Suppressor macrophage treated with lipopolysaccharide for 1 hour (primary cell): Measurements from ENCODE around the gene UTS2.

Experiments used
- DNase-seq, 3 donors: peaks; one replicate each; pipeline ENCODE4 v3.0.0-alpha.2; 2020 to 2022

Gene UTS2

GRCh38 chr1:7852804-7853683, at the start of gene UTS2:
UTS2 (minus strand) TSS chr1:7853065; CDS start chr1:7853003, 62 bp downstream.
- DNase-seq: no peak

DNA sequence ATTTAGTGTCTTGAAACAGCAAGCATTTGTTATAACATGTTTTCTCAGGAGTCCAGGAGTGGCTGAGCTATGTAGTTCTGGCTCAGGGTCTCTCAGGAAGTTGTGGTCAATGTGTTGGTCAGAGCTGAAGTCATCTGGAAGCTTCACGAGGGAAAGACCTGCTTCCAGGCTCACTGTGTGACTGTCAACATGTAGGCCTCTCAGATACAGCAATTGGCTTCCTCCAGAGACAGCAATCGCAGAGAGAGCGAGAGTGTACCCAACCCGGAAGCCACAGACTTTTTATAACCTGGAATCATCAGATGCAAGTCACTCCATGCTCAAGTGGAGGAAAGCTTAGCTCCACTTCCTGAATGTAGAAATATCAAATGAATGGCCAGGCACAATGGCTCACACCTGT, 46.9 kb upstream of the UTS2 start:
- DNase-seq: peak in 2 of 3 donors; percentile 26 to 36

DNA sequence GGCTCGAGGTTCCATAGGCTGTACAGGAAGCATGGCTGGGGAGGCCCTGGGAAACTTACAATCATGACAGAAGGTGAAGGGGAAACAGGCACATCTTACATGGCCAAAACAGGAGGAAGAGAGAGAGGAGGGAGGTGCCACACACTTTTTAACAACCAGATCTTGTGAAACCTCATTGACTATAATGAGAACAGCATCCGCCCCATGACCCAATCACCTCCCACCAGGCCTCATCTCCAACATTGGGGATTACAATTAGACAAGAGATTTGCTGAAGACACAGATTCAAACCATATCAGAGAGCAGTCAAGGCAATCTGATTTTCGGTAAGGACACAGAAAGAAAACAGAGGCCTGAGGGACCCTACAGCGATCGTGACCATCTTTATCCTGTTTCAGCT, 46.1 kb upstream of the UTS2 start:
- DNase-seq: no peak

GRCh38 chr1:7896994-7897393, 44.1 kb upstream of the UTS2 start:
- no peak for DNase-seq

- DNase-seq: no peak
Measured at GRCh38 chr1:7893529-7894180, 40.8 kb upstream of the UTS2 start.

- DNase-seq: no peak
Measured at GRCh38 chr1:7891804-7892203, 38.9 kb upstream of the UTS2 start.

- DNase-seq: no peak
Measured at GRCh38 chr1:7890853-7891252, 38.0 kb upstream of the UTS2 start.

GRCh38 chr1:7888248-7889081, 35.6 kb upstream of the UTS2 start:
- DNase-seq: no peak

DNA sequence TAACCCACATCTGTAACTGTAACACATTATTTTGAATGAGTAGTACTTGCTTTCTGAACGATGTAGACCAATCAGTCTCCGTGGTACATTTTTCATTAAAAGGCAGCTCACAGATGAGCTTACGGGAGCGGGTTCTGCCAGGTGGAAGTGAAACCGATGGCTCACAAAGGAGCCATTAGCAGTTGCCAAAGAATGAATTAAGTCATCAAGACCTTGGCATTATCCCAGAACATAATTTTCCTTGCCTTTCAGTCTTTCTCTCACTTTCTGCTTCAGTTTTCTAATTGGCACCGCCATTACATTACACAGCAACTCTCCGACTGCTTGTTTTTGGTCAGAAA, 33.5 kb upstream of the UTS2 start:
- DNase-seq: peak; percentile 56 to 78 (median 60)

- DNase-seq: peak in 2 of 3 donors; percentile 22 to 45
Measured at GRCh38 chr1:7885513-7886404, 32.9 kb upstream of the UTS2 start.

- no peak for DNase-seq
Measured at GRCh38 chr1:7884757-7885156, 31.9 kb upstream of the UTS2 start.

GRCh38 chr1:7879228-7879627, 26.4 kb upstream of the UTS2 start:
- DNase-seq: no peak

GRCh38 chr1:7878027-7878426, 25.2 kb upstream of the UTS2 start:
- no peak for DNase-seq

DNA sequence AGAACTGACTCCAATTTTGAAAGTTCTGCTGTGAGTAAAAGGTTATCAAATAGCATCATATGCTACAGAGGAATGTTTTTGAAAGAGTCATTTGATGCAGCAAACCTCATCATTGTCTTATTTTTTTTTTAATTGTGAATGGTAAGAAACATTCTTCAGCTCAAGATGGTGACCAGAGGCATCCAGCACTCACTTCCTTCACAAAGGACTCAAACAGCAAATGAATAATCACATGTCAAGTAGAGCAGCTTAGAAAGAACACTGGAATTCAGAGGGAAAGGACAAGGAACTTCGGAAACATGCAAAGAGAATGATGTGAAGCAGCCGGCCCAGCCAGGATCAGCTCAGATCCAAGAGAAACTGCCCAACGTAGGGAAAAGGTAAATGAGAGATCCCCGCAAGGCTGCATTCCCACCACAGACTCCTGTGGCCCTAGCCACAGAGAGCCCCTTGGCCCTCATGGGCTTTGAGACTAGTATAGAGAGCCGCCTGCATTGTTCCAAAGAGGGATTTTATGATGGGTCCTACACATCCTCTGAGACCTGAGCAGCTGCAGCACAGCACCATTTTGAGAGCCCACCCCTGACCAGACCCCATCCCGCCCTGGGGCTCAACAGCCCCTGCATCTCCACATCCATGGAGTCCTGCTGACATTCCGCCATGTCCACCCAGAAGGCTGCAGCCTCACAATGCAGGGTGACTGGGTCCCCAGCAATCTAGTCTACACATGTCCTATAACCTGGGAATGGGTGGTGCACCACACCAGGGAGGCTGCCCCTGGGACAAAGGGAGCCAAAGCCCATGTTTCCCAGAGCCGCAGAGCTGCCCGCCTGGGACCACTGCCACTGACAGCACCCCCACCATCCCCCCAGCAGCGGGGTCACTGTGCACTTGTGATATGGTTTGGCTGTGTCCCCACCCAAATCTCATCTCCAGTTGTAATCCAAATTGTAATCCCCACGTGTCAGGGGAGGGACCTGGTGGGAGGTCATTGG, 21.2 kb upstream of the UTS2 start:
- no peak for DNase-seq

GRCh38 chr1:7871136-7871535, 18.3 kb upstream of the UTS2 start:
- DNase-seq: no peak

DNA sequence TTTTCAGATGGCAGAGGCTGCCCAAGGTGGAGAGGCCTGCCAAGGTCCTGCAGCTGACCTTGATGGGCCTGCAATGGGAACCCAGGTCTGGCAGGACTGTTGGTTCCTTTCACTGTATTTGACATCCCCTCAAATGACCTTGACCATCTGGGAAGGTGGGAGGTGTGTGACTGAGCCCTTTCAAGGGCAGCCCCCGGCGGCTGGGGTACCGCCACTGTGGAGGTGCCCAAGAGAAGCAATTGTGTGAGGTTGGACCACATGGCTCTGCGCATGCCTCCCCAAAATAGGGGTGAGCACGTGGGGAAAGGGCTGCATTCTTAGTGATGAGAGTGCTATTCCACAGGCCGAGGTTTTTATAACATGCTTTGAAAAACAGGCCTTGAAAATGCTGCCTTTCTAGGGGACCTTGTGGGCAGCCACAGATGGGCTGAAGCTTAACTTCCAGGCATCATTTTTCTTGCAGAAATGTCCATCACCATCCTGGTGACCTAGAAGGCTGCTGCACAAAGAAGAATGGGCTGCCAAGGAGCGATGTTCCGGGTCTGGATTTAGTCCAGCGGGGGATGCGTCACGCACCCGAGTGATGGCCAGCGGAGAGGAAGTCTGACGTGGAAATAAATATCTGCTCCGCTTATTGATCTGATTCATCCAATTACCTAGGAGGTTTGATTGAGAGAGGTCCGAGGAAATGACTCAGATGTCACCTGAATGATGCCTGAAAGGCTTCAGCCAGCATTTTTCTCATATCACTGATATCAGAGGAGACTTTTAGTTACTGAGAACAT, 16.5 kb upstream of the UTS2 start:
- DNase-seq: no peak

- DNase-seq: no peak
Measured at GRCh38 chr1:7868070-7868780, 15.4 kb upstream of the UTS2 start.

DNA sequence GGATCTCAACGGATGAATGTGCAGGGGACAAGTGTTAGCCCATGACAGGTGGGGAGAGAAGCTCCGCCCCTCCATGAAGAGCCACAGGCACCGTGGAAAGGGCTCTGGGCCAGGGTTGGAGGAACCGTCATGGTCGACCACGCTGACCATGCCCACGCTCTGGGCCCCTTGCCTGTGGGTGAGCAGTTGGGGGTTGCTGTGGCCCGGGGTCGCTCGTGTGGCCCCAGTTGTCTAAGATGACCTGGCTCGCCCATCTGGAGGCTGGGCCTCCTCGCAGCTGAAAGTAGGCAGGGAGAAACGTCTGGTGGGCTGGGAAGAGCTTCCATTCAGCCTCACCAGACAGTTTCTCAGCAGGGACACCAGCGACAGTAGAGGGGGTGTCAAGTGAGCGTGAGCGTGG, 13.1 kb upstream of the UTS2 start:
- no peak for DNase-seq

- DNase-seq: no peak
Measured at GRCh38 chr1:7863756-7864328, 11.0 kb upstream of the UTS2 start.
